SJCRH30 (cell line): Measurements from ENCODE around the gene PTBP3. TPM values are rescaled to one million over a fixed set of nuclear protein-coding genes. Genes with fewer than 3 reads are reported as not detected.

Experiments used
- DNase-seq, 2 experiments: peaks; one replicate each; pipeline ENCODE4 v3.0.0-alpha.2; 2015 to 2020
- H3K27ac ChIP-seq: fragments of 250-450 bp; sonication (Bioruptor Pico); 2 replicates; pipeline ENCODE4 v1.5.1; 2020; ENCODE audit warnings: mild to moderate bottlenecking, moderate library complexity
- H3K27me3 ChIP-seq: fragments of 250-450 bp; sonication (Bioruptor Pico); 2 replicates; pipeline ENCODE4 v1.5.1; 2020; ENCODE audit warnings: mild to moderate bottlenecking, moderate library complexity
- H3K36me3 ChIP-seq: fragments of 250-450 bp; sonication (Bioruptor Pico); 2 replicates; pipeline ENCODE4 v1.5.1; 2020; ENCODE audit warnings: mild to moderate bottlenecking, moderate library complexity
- H3K4me1 ChIP-seq: fragments of 250-450 bp; sonication (Bioruptor Pico); 2 replicates; pipeline ENCODE4 v1.5.1; 2020; ENCODE audit warnings: mild to moderate bottlenecking, moderate library complexity
- H3K4me3 ChIP-seq: fragments of 250-450 bp; sonication (Bioruptor Pico); 2 replicates; pipeline ENCODE4 v1.5.1; 2020; ENCODE audit warnings: mild to moderate bottlenecking, moderate library complexity
- H3K9me3 ChIP-seq: fragments of 250-450 bp; sonication (Bioruptor Pico); replicated peaks from 2 replicates; pipeline ENCODE4 v1.5.1; 2020; ENCODE audit warnings: mild to moderate bottlenecking, moderate library complexity
- total RNA-seq: library from RNA; depleted of rRNA; stranded (reverse); fragments of >200 nt; shearing (Covaris generic); gene quantifications from 2 replicates; pipeline ENCODE4 v1.2.3, GENCODE V29; 2014

The PTBP3 gene
- total RNA-seq, 1 experiment from 2014 or later = 73.0 TPM

GRCh38 chr9:112252194-112252593 lies 81.2 kb downstream of the PTBP3 start:
- Histone ChIP-seq H3K36me3 (peaks cover 21% of the 10 kb centered on the region), H3K4me3 (no peak overlapping the region), H3K4me1 (no peaks in the 10 kb centered on the region; the same call in 1 of the 2 replicates)

GRCh38 chr9:112249277-112249676 lies 84.1 kb downstream of the PTBP3 start:
- Histone ChIP-seq H3K36me3 (peaks cover 37% of the 10 kb centered on the region), H3K27ac (no peak overlapping the region), H3K4me3 (no peak overlapping the region), H3K9me3 (no peaks in the 10 kb centered on the region), H3K4me1 (no peaks in the 10 kb centered on the region; the same call in 1 of the 2 replicates), H3K27me3 (no peaks in the 10 kb centered on the region)
- DNase-seq = no peak

More at GRCh38 chr9:112252194-112252593, 81.2 kb downstream of the PTBP3 start:
- no peaks in the 10 kb centered on the region for H3K9me3 ChIP-seq
- no peaks in the 10 kb centered on the region for H3K27me3 ChIP-seq
- no peak for DNase-seq
- no peak overlapping the region for H3K27ac ChIP-seq

- Histone ChIP-seq H3K27me3 (no peaks in the 10 kb centered on the region), H3K36me3 (peaks cover 37% of the 10 kb centered on the region), H3K27ac (no peak overlapping the region), H3K9me3 (no peaks in the 10 kb centered on the region), H3K4me3 (no peak overlapping the region), H3K4me1 (no peaks in the 10 kb centered on the region; the same call in 1 of the 2 replicates)
- DNase-seq = no peak
Observed at GRCh38 chr9:112248722-112249121, 84.7 kb downstream of the PTBP3 start.

GRCh38 chr9:112247090-112247489 lies 86.3 kb downstream of the PTBP3 start:
- Histone ChIP-seq H3K4me3 (no peak overlapping the region), H3K4me1 (no peaks in the 10 kb centered on the region; the same call in 1 of the 2 replicates), H3K36me3 (peaks cover 40% of the 10 kb centered on the region), H3K27me3 (no peaks in the 10 kb centered on the region), H3K9me3 (no peaks in the 10 kb centered on the region; the same call in 1 of the 2 replicates), H3K27ac (no peak overlapping the region)
- DNase-seq = no peak

- Histone ChIP-seq H3K27me3 (no peaks in the 10 kb centered on the region), H3K9me3 (no peaks in the 10 kb centered on the region; the same call in 1 of the 2 replicates), H3K27ac (no peak overlapping the region), H3K4me3 (no peak overlapping the region), H3K36me3 (peaks cover 33% of the 10 kb centered on the region), H3K4me1 (peaks cover 3% of the 10 kb centered on the region; the same call in 1 of the 2 replicates)
- DNase-seq = no peak
Observed at GRCh38 chr9:112245126-112245525, 88.3 kb downstream of the PTBP3 start.

GRCh38 chr9:112242147-112242804 lies 91.1 kb downstream of the PTBP3 start:
- H3K27me3 ChIP-seq = no peaks in the 10 kb centered on the region
- DNase-seq = no peak
- no peaks in the 10 kb centered on the region; the same call in 1 of the 2 replicates for H3K9me3 ChIP-seq
- H3K36me3 ChIP-seq = peaks cover 36% of the 10 kb centered on the region
- H3K27ac ChIP-seq = no peak overlapping the region
- peaks cover 3% of the 10 kb centered on the region; the same call in 1 of the 2 replicates for H3K4me1 ChIP-seq
- no peak overlapping the region for H3K4me3 ChIP-seq

DNA sequence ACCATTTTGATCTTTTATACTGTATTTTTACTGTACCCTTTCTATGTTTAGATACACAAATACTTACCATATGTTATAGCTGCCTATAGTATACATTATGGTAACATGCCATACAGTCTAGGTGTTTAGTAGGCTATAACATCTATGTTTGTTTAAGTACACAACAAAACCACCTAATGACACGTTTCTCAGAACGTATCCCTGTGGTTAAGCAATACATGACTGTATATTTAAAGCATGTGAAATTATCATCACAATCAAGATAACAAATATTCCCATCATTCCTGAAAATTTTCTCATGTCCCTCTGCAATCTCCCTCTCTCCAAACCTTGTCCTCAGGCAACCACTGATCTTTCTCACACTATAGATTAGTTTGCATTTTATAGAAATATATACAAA lies 91.9 kb downstream of the PTBP3 start:
- DNase-seq = no peak
- H3K36me3 ChIP-seq = peaks cover 35% of the 10 kb centered on the region
- H3K27me3 ChIP-seq = no peaks in the 10 kb centered on the region
- H3K4me3 ChIP-seq = no peak overlapping the region
- peaks cover 3% of the 10 kb centered on the region; the same call in 1 of the 2 replicates for H3K4me1 ChIP-seq
- H3K27ac ChIP-seq = no peak overlapping the region
- H3K9me3 ChIP-seq = no peaks in the 10 kb centered on the region; the same call in 1 of the 2 replicates

GRCh38 chr9:112239708-112240107 lies 93.7 kb downstream of the PTBP3 start:
- no peaks in the 10 kb centered on the region; the same call in 1 of the 2 replicates for H3K9me3 ChIP-seq
- H3K4me3 ChIP-seq = no peak overlapping the region
- H3K27me3 ChIP-seq = no peaks in the 10 kb centered on the region
- peaks cover 3% of the 10 kb centered on the region; the same call in 1 of the 2 replicates for H3K4me1 ChIP-seq
- DNase-seq = no peak
- H3K27ac ChIP-seq = no peak overlapping the region
- peaks cover 25% of the 10 kb centered on the region for H3K36me3 ChIP-seq

DNA sequence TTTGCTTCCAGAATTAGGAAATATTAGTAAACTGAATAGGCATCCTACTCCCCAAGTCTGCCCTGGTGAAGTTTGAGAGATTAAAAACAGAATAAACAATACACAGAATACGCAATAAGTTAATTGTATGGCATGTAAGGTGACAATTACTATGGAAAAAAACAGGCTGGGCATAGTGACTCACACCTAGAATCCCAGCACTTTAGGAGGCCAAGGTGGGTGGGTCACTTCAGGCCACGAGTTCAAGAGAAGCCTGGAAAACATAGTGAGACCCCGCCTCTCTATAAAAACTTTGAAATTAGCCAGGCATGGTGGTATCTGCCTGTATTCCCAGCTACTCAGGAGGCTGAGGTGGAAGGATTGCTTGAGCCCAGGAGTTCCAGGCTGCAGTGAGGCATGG lies 94.1 kb downstream of the PTBP3 start:
- Histone ChIP-seq H3K27me3 (no peaks in the 10 kb centered on the region), H3K4me1 (peaks cover 3% of the 10 kb centered on the region; the same call in 1 of the 2 replicates), H3K27ac (no peak overlapping the region), H3K36me3 (peaks cover 21% of the 10 kb centered on the region), H3K4me3 (no peak overlapping the region), H3K9me3 (no peaks in the 10 kb centered on the region; the same call in 1 of the 2 replicates)
- no peak for DNase-seq

GRCh38 chr9:112234779-112235178 lies 98.6 kb downstream of the PTBP3 start:
- Histone ChIP-seq H3K4me1 (no peaks in the 10 kb centered on the region), H3K27ac (no peak overlapping the region), H3K9me3 (no peaks in the 10 kb centered on the region), H3K27me3 (no peaks in the 10 kb centered on the region), H3K36me3 (peaks cover 18% of the 10 kb centered on the region), H3K4me3 (no peak overlapping the region)
- no peak for DNase-seq

GRCh38 chr9:112233769-112234168 lies 99.7 kb downstream of the PTBP3 start:
- Histone ChIP-seq H3K36me3 (peaks cover 23% of the 10 kb centered on the region), H3K27me3 (no peaks in the 10 kb centered on the region), H3K4me1 (no peaks in the 10 kb centered on the region), H3K27ac (no peak overlapping the region), H3K9me3 (no peaks in the 10 kb centered on the region), H3K4me3 (no peak overlapping the region)
- DNase-seq = no peak

GRCh38 chr9:112232233-112232632 lies 101.2 kb downstream of the PTBP3 start:
- H3K27me3 ChIP-seq = no peaks in the 10 kb centered on the region
- H3K4me3 ChIP-seq = no peak overlapping the region
- no peak overlapping the region for H3K27ac ChIP-seq
- H3K36me3 ChIP-seq = peaks cover 31% of the 10 kb centered on the region
- no peaks in the 10 kb centered on the region for H3K4me1 ChIP-seq
- no peak for DNase-seq
- H3K9me3 ChIP-seq = no peaks in the 10 kb centered on the region

DNA sequence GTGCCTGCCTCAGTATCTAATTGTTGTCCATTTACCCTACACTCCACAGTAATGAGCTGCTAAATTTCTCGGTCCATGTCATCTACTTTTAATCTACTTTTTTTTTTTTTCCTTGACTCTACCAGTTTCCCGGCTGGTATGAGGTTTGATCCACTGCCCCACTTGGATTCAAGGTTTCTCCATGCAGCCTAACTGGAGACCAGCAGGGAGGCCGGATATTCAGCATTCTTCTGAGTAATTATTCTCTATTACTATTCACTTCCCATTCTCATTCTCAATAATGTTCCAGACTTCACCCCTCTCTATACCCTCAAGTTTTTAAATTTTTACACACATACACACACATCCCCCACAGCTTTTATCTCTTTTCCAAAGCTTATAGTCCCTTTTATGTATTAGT lies 107.3 kb downstream of the PTBP3 start:
- Histone ChIP-seq H3K36me3 (peaks cover 76% of the 10 kb centered on the region), H3K27me3 (no peaks in the 10 kb centered on the region), H3K4me3 (no peak overlapping the region)

GRCh38 chr9:112224401-112225289 lies 108.8 kb downstream of the PTBP3 start:
- H3K4me3 ChIP-seq = no peak overlapping the region
- no peak overlapping the region for H3K27ac ChIP-seq
- H3K4me1 ChIP-seq = no peaks in the 10 kb centered on the region
- DNase-seq = no peak
- peaks cover 73% of the 10 kb centered on the region for H3K36me3 ChIP-seq
- H3K27me3 ChIP-seq = no peaks in the 10 kb centered on the region
- no peaks in the 10 kb centered on the region for H3K9me3 ChIP-seq

More for the DNA sequence above, 107.3 kb downstream of the PTBP3 start:
- Histone ChIP-seq H3K9me3 (no peaks in the 10 kb centered on the region), H3K27ac (no peak overlapping the region), H3K4me1 (no peaks in the 10 kb centered on the region)
- no peak for DNase-seq

DNA sequence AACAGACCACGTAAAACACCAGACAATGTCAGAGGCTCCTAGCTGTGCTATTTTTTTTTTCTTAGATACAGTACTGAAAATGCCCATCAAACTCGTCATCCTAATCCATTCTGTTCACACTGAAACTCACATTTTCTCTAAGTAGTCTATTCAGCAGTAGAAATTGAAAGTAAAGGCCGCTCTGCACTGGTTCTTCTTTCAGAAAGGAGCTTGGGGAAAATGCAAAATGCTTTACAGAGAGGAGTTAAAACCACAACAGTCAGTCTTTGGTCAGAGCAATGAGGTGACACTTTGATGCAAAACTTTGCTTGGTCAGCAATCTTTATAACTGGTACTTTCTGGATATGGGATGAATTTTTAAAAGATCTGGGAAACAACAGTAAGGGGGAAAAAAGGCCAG lies 114.5 kb downstream of the PTBP3 start:
- no peaks in the 10 kb centered on the region for H3K27me3 ChIP-seq
- no peak overlapping the region for H3K4me3 ChIP-seq
- no peaks in the 10 kb centered on the region for H3K4me1 ChIP-seq
- H3K9me3 ChIP-seq = no peaks in the 10 kb centered on the region
- no peak overlapping the region for H3K27ac ChIP-seq
- no peak for DNase-seq
- H3K36me3 ChIP-seq = peaks cover 33% of the 10 kb centered on the region
